ENCODE data around the gene SNAP47. TPM values are rescaled to one million over a fixed set of nuclear protein-coding genes. Genes with fewer than 3 reads are reported as not detected.

Gene SNAP47
- total RNA-seq, 1 donor from 2014 or later: 23.1 TPM

GRCh38 chr1:227766015-227766634 lies 30.9 kb downstream of the SNAP47 start:
- H3K9me3 ChIP-seq: no peaks in the 10 kb centered on the region
- no peak overlapping the region for H3K4me3 ChIP-seq
- peaks cover 49% of the 10 kb centered on the region for H3K4me1 ChIP-seq
- ATAC-seq (peak; percentile 42 to 57), DNase-seq (peak; percentile 38)
- H3K27ac ChIP-seq: no peak overlapping the region
- H3K27me3 ChIP-seq (ENCODE audit: low read depth): no peaks in the 10 kb centered on the region
- H3K36me3 ChIP-seq: peaks cover 50% of the 10 kb centered on the region
- no peak for TF ChIP-seq CTCF (IDR thresholded peaks at IDR 0.05)
- intact Hi-C loops (cut with DNase I): loop anchor here (10.0 kb wide), 1 partner anchor 169 kb away; no protein-coding TSS in a partner anchor

- peaks cover 45% of the 10 kb centered on the region for H3K36me3 ChIP-seq
- H3K27me3 ChIP-seq (ENCODE audit: low read depth): no peaks in the 10 kb centered on the region
- H3K27ac ChIP-seq: peak overlapping the region; percentile 15
- ATAC-seq (no peak), DNase-seq (no peak)
- peaks cover 45% of the 10 kb centered on the region for H3K4me1 ChIP-seq
- intact Hi-C loops (cut with DNase I): loop anchor here (10.0 kb wide), 1 partner anchor 168 kb away; no protein-coding TSS in a partner anchor
- TF ChIP-seq CTCF (IDR thresholded peaks at IDR 0.05): no peak
- H3K9me3 ChIP-seq: no peaks in the 10 kb centered on the region
- H3K4me3 ChIP-seq: no peak overlapping the region
Measured at GRCh38 chr1:227766653-227767277, 31.5 kb downstream of the SNAP47 start.

GRCh38 chr1:227767401-227768124 lies 32.3 kb downstream of the SNAP47 start:
- H3K4me3 ChIP-seq: no peak overlapping the region
- DNase-seq: no peak
- H3K27ac ChIP-seq: no peak overlapping the region
- H3K36me3 ChIP-seq: peaks cover 41% of the 10 kb centered on the region
- no peak for TF ChIP-seq CTCF (IDR thresholded peaks at IDR 0.05)
- ATAC-seq: no peak
- H3K27me3 ChIP-seq (ENCODE audit: low read depth): no peaks in the 10 kb centered on the region
- H3K4me1 ChIP-seq: peaks cover 37% of the 10 kb centered on the region
- intact Hi-C loops (cut with DNase I): loop anchor here (10.0 kb wide), 1 partner anchor 167 kb away; no protein-coding TSS in a partner anchor
- no peaks in the 10 kb centered on the region for H3K9me3 ChIP-seq

- DNase-seq: no peak
- ATAC-seq: no peak
- H3K27ac ChIP-seq: no peak overlapping the region
- H3K27me3 ChIP-seq (ENCODE audit: low read depth): no peaks in the 10 kb centered on the region
- no peak for TF ChIP-seq CTCF (IDR thresholded peaks at IDR 0.05)
- H3K36me3 ChIP-seq: peaks cover 41% of the 10 kb centered on the region
- H3K9me3 ChIP-seq: no peaks in the 10 kb centered on the region
- no peak overlapping the region for H3K4me3 ChIP-seq
- peaks cover 32% of the 10 kb centered on the region for H3K4me1 ChIP-seq
- intact Hi-C loops (cut with DNase I): loop anchor here (10.0 kb wide), 1 partner anchor 167 kb away; no protein-coding TSS in a partner anchor
Measured at GRCh38 chr1:227768125-227768439, 32.8 kb downstream of the SNAP47 start.

GRCh38 chr1:227768640-227769039 lies 33.4 kb downstream of the SNAP47 start:
- Histone ChIP-seq H3K27ac (no peak overlapping the region), H3K4me3 (no peak overlapping the region), H3K27me3 (ENCODE audit: low read depth) (no peaks in the 10 kb centered on the region), H3K9me3 (no peaks in the 10 kb centered on the region), H3K4me1 (peaks cover 26% of the 10 kb centered on the region), H3K36me3 (peaks cover 41% of the 10 kb centered on the region)
- no peak for TF ChIP-seq CTCF (IDR thresholded peaks at IDR 0.05)
- intact Hi-C loops (cut with DNase I): loop anchor here (10.0 kb wide), 1 partner anchor 166 kb away; no protein-coding TSS in a partner anchor
- ATAC-seq: no peak
- no peak for DNase-seq

Data from lower lobe of right lung (tissue), 2 donors.